GM19452 (cell line): Measurements from ENCODE around the gene SLC4A3.

Experiments
- ATAC-seq: cut with Tn5 transposase; IDR thresholded peaks from one replicate; pipeline ENCODE4 v1.9.1; 2021; ENCODE audit not compliant: unreplicated experiment

Gene SLC4A3

DNA sequence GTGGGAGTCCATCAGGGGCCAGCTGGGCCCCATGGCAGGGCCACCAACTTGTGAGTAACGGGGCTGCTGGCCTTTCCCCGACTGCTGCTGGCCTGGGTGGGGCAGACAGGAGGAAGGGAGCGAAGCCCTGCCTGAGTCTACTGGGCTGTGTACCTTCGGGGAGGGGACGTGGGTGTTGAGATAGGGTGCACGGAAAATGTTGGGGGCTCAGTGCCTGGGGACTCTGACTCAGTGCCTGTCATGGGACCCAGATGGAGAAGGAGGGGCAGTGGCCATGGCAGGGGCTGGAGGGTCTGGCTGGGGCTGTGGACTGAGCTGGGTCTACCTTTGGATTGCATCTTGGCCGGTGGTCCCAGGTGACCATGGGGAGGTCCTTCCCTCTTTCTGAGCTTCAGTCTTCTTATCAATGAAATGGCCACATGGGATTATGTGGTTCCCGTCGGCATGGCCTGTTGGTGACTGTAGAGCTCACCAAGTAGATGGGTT, 4.0 kb downstream of the SLC4A3 start:
- ATAC-seq, result no peak

DNA sequence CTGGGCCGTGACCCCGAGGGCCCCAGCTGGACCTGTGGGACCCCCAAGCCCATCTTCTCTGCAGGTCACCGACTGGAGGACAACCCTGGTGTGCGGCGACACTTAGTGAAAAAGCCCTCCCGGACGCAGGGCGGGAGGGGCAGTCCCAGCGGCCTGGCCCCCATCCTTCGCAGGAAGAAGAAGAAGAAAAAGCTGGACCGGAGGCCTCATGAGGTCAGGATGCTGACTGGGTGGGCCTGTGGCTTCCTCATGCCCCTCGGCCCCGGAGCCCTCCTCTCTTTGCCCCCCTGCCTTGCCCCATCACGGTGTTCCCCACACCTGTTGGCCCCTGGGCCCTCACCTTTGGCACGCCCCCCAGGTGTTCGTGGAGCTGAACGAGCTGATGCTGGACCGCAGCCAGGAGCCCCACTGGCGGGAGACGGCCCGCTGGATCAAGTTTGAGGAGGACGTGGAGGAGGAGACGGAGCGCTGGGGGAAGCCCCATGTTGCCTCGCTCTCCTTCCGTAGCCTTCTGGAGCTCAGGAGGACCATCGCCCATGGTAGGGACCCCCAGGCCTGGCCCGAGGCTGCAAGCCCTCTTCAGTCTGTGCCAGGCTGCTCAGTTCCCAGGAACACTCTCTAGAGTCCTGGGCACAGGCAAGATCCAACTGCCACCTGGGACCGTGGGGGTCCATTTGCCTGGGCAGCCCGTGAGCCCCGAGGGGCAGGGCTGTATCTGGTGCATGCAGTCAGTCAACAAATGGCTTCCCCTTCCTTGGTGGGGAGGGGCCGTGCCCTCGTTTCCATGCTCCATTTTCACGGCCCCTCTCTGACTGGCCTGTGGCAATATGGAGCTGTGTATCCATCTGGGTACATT, 4.7 kb downstream of the SLC4A3 start:
- no peak for ATAC-seq

DNA sequence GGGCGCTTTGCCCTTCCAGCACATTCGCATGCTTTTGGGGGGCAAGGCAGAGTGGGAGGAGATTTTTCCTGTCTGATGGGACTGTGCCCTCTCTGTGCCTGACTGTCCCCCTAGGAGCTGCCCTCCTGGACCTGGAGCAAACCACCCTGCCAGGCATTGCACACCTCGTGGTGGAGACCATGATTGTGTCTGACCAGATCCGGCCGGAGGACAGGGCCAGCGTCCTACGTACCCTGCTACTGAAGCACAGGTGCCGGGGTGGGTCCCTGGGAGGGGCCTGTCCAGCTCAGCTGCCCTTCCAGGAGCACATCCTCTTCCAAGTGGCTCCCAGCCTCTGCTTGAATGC, 5.3 kb downstream of the SLC4A3 start:
- ATAC-seq, result no peak

DNA sequence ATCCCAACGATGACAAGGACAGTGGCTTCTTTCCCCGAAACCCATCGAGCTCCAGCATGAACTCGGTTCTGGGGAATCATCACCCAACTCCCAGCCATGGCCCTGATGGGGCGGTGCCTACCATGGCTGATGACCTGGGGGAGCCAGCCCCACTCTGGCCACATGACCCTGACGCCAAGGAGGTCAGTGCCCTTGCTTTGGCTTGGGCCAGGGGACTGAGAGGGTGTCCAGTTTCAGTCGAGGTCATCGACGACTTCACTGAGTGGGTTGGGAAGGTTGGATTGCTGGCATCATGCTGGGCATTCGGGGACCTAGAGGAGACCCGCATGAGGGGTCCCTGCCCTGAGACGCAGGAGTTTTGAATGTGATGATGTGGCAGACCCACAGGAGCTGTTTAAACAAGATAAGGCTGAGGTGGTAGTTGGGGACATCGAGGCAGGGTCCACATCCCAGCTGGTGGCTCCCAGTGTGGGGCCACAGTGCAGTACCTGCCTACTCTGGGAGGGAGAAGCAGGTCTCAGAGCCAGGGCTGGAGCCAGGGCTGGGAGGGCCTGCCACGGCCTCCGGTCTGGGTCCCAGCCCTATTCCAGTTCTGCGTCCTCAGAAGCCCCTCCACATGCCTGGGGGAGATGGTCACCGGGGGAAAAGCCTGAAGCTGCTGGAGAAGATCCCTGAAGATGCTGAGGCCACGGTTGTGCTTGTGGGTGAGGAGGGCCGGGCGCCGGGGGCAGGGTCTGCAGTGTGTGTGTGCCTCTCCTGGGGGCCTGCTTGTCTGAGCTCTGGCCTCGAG, 6.0 kb downstream of the SLC4A3 start:
- ATAC-seq, result no peak

GRCh38 chr2:219634171-219634940, 6.9 kb downstream of the SLC4A3 start:
- ATAC-seq, result no peak

DNA sequence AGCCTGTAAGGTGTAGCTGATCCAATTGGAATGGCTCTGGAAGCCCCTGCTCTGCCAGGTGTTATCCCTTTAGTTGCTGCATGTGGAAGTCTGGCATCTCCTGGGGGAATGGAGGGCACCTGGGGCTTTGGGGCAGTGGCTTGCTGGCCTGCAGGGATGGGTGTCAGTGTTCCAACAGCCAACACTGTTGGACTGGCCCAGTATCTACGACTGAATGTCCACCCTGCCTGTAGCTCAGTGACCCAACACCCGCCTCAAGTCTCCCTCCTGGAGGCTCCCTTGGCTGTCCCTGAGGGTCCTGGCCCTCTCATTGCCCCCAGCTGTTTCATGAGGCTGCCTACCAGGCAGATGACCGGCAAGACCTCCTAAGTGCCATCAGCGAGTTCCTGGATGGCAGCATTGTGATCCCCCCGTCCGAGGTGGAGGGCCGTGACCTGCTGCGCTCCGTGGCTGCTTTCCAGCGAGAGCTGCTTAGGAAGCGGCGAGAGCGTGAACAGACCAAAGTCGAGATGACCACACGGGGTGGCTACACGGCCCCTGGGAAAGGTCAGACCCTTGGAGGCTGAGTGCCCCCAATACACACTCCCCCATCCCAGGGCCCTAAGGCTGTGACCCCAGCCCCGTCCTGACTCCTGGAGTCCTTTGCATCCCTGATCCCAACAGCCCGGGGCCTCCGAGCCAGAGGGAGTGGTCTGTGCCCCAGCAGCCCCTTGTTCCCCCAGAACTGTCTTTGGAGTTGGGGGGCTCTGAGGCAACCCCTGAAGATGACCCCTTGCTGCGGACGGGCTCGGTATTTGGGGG, 7.7 kb downstream of the SLC4A3 start:
- no peak for ATAC-seq

DNA sequence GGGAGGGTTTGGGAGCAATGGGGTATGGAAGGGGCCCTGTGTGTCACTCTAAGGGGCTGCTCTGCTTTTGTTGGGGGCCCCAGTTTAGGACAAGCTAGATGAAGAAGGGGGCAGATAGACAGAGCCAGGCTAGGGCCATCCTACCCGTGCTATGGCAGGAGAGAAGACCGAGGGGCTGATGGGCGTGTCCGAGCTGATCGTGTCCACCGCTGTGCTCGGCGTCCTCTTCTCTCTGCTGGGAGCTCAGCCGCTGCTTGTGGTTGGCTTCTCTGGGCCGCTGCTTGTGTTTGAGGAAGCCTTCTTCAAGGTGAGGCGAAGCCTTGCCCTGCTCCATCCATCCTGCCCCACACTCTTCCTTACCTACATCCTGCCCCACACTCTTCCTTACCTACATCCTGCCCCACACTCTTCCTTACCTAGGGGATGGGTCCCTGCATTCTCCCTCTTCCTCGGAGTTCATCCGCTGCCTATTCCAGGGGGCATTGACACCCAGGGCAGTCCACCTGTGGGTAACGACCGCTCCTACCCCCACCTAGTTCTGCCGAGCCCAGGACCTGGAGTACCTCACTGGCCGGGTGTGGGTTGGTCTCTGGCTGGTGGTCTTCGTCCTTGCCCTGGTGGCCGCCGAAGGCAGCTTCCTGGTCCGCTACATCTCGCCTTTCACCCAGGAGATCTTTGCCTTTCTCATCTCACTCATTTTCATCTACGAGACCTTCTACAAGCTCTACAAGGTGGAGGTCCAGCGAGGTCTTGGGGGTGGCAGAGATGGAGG, 8.9 kb downstream of the SLC4A3 start:
- no peak for ATAC-seq

DNA sequence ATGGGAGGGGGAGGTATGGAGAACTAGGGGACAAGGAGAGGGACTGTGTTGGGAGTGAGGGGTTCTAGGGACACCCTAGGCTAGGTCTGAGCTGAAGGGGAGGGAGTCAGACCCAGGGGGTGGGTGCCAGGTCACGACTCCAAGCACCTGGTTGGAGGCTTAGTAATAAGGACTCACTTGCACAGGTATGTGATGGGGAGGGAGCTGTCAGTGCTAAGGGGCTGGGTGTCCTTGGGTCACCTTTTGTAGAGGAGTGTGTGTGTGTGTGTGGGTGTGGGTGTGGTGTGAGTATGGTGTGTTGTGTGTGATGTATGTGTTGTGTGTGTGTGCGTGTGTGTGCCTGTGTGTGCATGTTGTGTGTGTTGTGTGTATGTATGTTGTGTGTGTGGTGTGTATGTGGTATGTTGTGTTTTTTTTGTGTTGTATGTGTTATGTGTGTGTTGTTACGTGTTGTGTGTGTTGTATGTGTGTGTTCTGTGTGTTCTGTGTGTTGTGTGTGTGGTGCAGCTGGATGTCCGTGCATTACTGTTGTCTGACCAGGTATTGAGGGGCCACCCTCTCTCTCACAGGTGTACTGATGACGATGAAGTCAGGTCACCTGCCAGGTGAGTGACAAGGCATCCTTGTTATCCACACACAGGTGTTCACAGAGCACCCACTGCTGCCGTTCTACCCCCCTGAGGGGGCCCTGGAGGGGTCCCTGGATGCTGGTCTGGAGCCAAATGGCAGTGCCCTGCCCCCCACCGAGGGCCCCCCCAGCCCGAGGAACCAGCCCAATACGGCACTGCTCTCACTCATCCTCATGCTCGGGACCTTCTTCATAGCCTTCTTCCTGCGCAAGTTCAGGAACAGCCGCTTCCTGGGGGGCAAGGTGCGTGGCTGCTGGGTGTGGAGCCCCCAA, 9.8 kb downstream of the SLC4A3 start:
- no peak for ATAC-seq

DNA sequence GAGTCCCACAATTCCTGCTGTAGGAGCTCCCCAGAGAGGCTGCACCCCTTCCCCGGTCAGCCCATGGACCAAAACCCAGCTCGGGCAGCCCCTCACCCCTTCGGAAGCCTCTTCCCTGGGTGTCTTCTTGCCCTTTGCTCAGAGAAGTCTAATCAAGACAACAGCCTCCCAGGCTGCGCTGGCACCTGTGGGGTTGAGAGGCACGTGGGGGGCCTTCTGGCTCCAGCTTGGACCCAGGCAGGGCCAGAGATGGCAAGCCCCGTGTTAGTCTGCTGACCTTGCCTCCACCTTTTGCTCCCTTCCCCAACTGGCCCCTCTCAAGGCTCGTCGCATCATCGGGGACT, 10.4 kb downstream of the SLC4A3 start:
- ATAC-seq, result no peak

GRCh38 chr2:219638217-219638947, 11.0 kb downstream of the SLC4A3 start:
- no peak for ATAC-seq

GRCh38 chr2:219638948-219639755, 11.7 kb downstream of the SLC4A3 start:
- ATAC-seq, result no peak

DNA sequence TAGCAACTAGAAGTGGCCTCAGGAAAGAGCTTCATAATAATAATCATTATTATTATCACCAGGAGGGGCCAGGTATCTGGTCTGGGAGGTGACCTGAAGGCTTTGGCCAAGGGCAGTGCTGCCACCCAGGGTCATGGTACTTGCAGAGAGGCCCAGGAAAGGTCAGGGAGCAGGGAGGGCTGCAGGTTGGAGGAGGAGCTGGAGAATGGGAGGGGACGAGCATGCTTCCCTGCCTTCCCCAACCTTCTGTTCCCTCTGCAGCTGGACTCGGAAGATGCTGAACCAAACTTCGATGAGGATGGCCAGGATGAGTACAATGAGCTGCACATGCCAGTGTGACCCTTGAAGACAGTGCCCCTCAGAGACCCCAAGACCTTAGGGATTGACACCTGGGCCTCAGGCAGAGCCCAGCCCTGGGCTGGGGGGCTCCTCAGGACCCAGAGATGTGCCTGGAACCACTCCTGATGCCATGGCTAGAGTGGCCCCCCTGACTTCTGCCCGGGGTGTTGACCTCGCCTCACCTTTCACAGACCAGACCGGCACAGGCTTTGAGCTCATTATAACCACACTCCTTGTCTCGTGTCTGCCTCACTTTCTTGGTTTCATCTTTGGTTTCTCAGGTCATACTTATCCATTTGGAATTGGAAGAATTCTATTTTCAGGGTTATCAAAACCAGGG, 14.1 kb downstream of the SLC4A3 start:
- no peak for ATAC-seq

GRCh38 chr2:219642069-219642454, 14.6 kb downstream of the SLC4A3 start:
- no peak for ATAC-seq

- ATAC-seq, result peak; percentile 98
Measured at GRCh38 chr2:219642465-219643083, 15.1 kb downstream of the SLC4A3 start.

GRCh38 chr2:219643084-219643473, 15.6 kb downstream of the SLC4A3 start:
- ATAC-seq, result no peak

- ATAC-seq, result no peak
Measured at GRCh38 chr2:219643788-219644398, 16.5 kb downstream of the SLC4A3 start.
